AG09319 (cell line): Measurements from ENCODE around the gene CTAGE1.

Source experiments
- DNase-seq: peaks from one replicate; pipeline ENCODE4 v3.0.0-alpha.2; 2010; ENCODE audit warnings: low read depth; ENCODE audit errors: extremely low read depth
- CTCF ChIP-seq: IDR thresholded peaks from 2 replicates; pipeline ENCODE4 v1.5.1; 2011; ENCODE audit warnings: low read depth, mild to moderate bottlenecking, inconsistent platforms, low read length, moderate library complexity

The CTAGE1 gene

GRCh38 chr18:22422909-22423548 is 5.3 kb upstream of the CTAGE1 start:
- DNase-seq, result no peak

GRCh38 chr18:22420652-22421051 is 2.9 kb upstream of the CTAGE1 start:
- DNase-seq, result no peak
- no peak for TF ChIP-seq CTCF

More at GRCh38 chr18:22422909-22423548, 5.3 kb upstream of the CTAGE1 start:
- no peak for TF ChIP-seq CTCF

- no peak for TF ChIP-seq CTCF
- no peak for DNase-seq
Observed at GRCh38 chr18:22412176-22412911, 5.4 kb downstream of the CTAGE1 start.

GRCh38 chr18:22411446-22411845 is 6.3 kb downstream of the CTAGE1 start:
- TF ChIP-seq CTCF, result no peak
- DNase-seq, result no peak

GRCh38 chr18:22410126-22410525 is 7.6 kb downstream of the CTAGE1 start:
- no peak for TF ChIP-seq CTCF
- DNase-seq, result no peak

- TF ChIP-seq CTCF, result no peak
- DNase-seq, result no peak
Observed at GRCh38 chr18:22409445-22409844, 8.3 kb downstream of the CTAGE1 start.

- DNase-seq, result no peak
- no peak for TF ChIP-seq CTCF
Observed at GRCh38 chr18:22408059-22408458, 9.7 kb downstream of the CTAGE1 start.
